SK-N-MC (cell line): ENCODE measurements around the gene CR1L.
"Not testable (repeated sequence)": the region's sequence is repeated elsewhere in the genome, so short reads cannot be mapped to it uniquely, and the experiment has no call there.

Source experiments
- DNase-seq: peaks from one replicate; pipeline ENCODE4 v3.0.0-alpha.2; 2011; ENCODE audit warnings: low read depth, low spot score
- H3K27ac ChIP-seq: fragments of 200-600 bp; sonication (generic); 2 replicates; pipeline ENCODE4 v1.5.1; 2016; ENCODE audit warnings: mixed run types
- H3K36me3 ChIP-seq: fragments of 200-600 bp; sonication (generic); 2 replicates; pipeline ENCODE4 v1.6.1; 2017; ENCODE audit warnings: antibody characterized with exemption, low read length, mixed read lengths; ENCODE audit not compliant: insufficient read depth
- H3K4me3 ChIP-seq: fragments of 200-600 bp; sonication (generic); 2 replicates; pipeline ENCODE4 v1.5.1; 2016
- H3K9ac ChIP-seq: fragments of 200-600 bp; sonication (generic); 2 replicates; pipeline ENCODE4 v1.8.0; 2017; ENCODE audit warnings: mixed run types, mixed read lengths; ENCODE audit not compliant: insufficient read length
- H3K9me3 ChIP-seq: fragments of 200-600 bp; sonication (generic); 2 replicates; pipeline ENCODE4 v1.6.1; 2017; ENCODE audit warnings: low read depth, mild to moderate bottlenecking, antibody characterized with exemption, low read length, moderate library complexity, mixed read lengths
- EZH2 ChIP-seq: fragments of 200-600 bp; sonication (generic); IDR thresholded peaks from one replicate; pipeline ENCODE4 v1.6.1; 2017; ENCODE audit warnings: antibody characterized with exemption
- FOXP2 ChIP-seq: optimal IDR thresholded peaks from 2 replicates; pipeline ENCODE3; 2011; ENCODE audit warnings: mild to moderate bottlenecking, moderate library complexity; ENCODE audit not compliant: insufficient read depth; ENCODE audit errors: extremely low read length, control extremely low read depth
- POLR2AphosphoS5 ChIP-seq: IDR thresholded peaks from 2 replicates; pipeline ENCODE4 v1.6.1; 2012; ENCODE audit warnings: mild to moderate bottlenecking, low read depth, low read length, borderline replicate concordance

The CR1L gene

GRCh38 chr1:207670192-207670591 is 25.3 kb downstream of the CR1L start:
- H3K9me3 ChIP-seq, result no peaks in the 10 kb centered on the region
- no peak overlapping the region for H3K4me3 ChIP-seq
- H3K9ac ChIP-seq, result no peak overlapping the region
- DNase-seq, result no peak
- TF ChIP-seq POLR2AphosphoS5 (no peak), FOXP2 (no peak), EZH2 (no peak)
- H3K27ac ChIP-seq, result no peak overlapping the region
- H3K36me3 ChIP-seq, result no peaks in the 10 kb centered on the region

- no peak overlapping the region for H3K4me3 ChIP-seq
- H3K9me3 ChIP-seq, result no peaks in the 10 kb centered on the region
- H3K9ac ChIP-seq, result no peak overlapping the region
- no peaks in the 10 kb centered on the region for H3K36me3 ChIP-seq
- TF ChIP-seq EZH2, result no peak
- H3K27ac ChIP-seq, result no peak overlapping the region
- DNase-seq, result no peak
These were observed 26.1 kb downstream of the CR1L start for GRCh38 chr1:207670997-207671396.

- Histone ChIP-seq H3K4me3 (no peak overlapping the region), H3K36me3 (no peaks in the 10 kb centered on the region), H3K9ac (no peak overlapping the region), H3K27ac (no peak overlapping the region), H3K9me3 (no peaks in the 10 kb centered on the region)
- DNase-seq, result no peak
- no peak for TF ChIP-seq FOXP2
- TF ChIP-seq EZH2, result no peak
- no peak for TF ChIP-seq POLR2AphosphoS5
These were observed 27.7 kb downstream of the CR1L start for GRCh38 chr1:207672522-207673130.

GRCh38 chr1:207673399-207673798 is 28.5 kb downstream of the CR1L start:
- no peak overlapping the region for H3K9ac ChIP-seq
- DNase-seq, result no peak
- TF ChIP-seq POLR2AphosphoS5, result no peak
- no peak for TF ChIP-seq FOXP2
- no peak for TF ChIP-seq EZH2
- H3K9me3 ChIP-seq, result no peaks in the 10 kb centered on the region
- H3K36me3 ChIP-seq, result no peaks in the 10 kb centered on the region
- H3K4me3 ChIP-seq, result no peak overlapping the region
- no peak overlapping the region for H3K27ac ChIP-seq

- Histone ChIP-seq H3K36me3 (no peaks in the 10 kb centered on the region), H3K27ac (no peak overlapping the region)
- no peak for DNase-seq
These were observed 31.2 kb downstream of the CR1L start for GRCh38 chr1:207676153-207676552.

GRCh38 chr1:207680590-207681388 is 35.9 kb downstream of the CR1L start:
- not testable (repeated sequence) for H3K4me3 ChIP-seq, H3K36me3 ChIP-seq, H3K9me3 ChIP-seq, H3K9ac ChIP-seq, DNase-seq
- peak overlapping the region; percentile 79 for H3K27ac ChIP-seq

More at GRCh38 chr1:207676153-207676552, 31.2 kb downstream of the CR1L start:
- Histone ChIP-seq H3K9ac (no peak overlapping the region), H3K9me3 (no peaks in the 10 kb centered on the region), H3K4me3 (no peak overlapping the region)
- no peak for TF ChIP-seq FOXP2
- no peak for TF ChIP-seq POLR2AphosphoS5
- TF ChIP-seq EZH2, result no peak

- not testable (repeated sequence) for H3K9ac ChIP-seq, DNase-seq, H3K36me3 ChIP-seq
These were observed 38.0 kb downstream of the CR1L start for GRCh38 chr1:207682872-207683434.

GRCh38 chr1:207690551-207690950 is 45.6 kb downstream of the CR1L start:
- H3K27ac ChIP-seq, DNase-seq, H3K4me3 ChIP-seq, H3K36me3 ChIP-seq, H3K9me3 ChIP-seq, H3K9ac ChIP-seq: not testable (repeated sequence)

More at GRCh38 chr1:207682872-207683434, 38.0 kb downstream of the CR1L start:
- H3K9me3 ChIP-seq, H3K4me3 ChIP-seq, H3K27ac ChIP-seq: not testable (repeated sequence)

GRCh38 chr1:207691010-207691409 is 46.1 kb downstream of the CR1L start:
- Histone ChIP-seq H3K27ac (no peak overlapping the region), H3K36me3 (no peaks in the 10 kb centered on the region), H3K9ac (no peak overlapping the region), H3K9me3 (no peaks in the 10 kb centered on the region), H3K4me3 (no peak overlapping the region)
- TF ChIP-seq FOXP2 (no peak), EZH2 (no peak), POLR2AphosphoS5 (no peak)
- no peak for DNase-seq
